SH-SY5Y (cell line): ENCODE data around the gene EDIL3.

Experiments used
- GATA2 ChIP-seq: IDR thresholded peaks from 2 replicates; pipeline ENCODE4 v1.6.1; 2011; ENCODE audit warnings: mild to moderate bottlenecking, low read depth, low read length
- GATA3 ChIP-seq: IDR thresholded peaks from 2 replicates; pipeline ENCODE4 v1.6.1; 2011; ENCODE audit warnings: low read depth, mild to moderate bottlenecking, low read length, moderate library complexity

DNA sequence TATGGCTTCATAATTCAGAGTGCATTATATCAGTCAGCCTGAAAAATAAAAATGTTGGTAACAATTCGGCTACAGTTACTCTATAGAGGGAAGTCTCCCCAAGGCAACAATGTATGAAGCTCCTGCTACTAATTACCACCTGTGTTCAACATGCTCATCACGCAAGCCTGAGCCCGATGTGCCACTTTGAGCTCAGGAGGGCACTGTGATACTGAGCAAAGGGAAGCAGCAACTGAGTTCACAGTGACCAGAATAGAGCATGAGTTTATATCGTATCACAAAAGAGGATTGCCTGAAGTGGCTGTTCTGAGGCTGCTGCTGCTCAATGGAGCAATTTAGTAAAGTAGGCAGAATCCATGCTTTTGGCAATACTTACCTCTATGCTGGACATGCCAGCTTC is 462.0 kb downstream of the EDIL3 start:
- TF ChIP-seq GATA2 (no peak), GATA3 (no peak)
